ENCODE measurements around the gene CYB5R2. TPM values are rescaled to one million over a fixed set of nuclear protein-coding genes. Genes with fewer than 3 reads are reported as not detected.

The CYB5R2 gene
- total RNA-seq, 6 experiments from 2014 or later, result 11.7 to 15.0 (median 12.4) TPM

GRCh38 chr11:7639643-7640025 lies 33.7 kb downstream of the CYB5R2 start:
- peaks cover 27% of the 10 kb centered on the region for H3K4me1 Mint-ChIP-seq (ENCODE audit: low read depth)
- H3K27ac Mint-ChIP-seq, result no peak overlapping the region
- peaks cover 11% of the 10 kb centered on the region for H3K36me3 Mint-ChIP-seq (ENCODE audit: low read depth)
- TF ChIP-seq CTCF (IDR thresholded peaks at IDR 0.05), result no peak
- H3K4me3 Mint-ChIP-seq, result no peak overlapping the region
- H3K9me3 Mint-ChIP-seq, result no peaks in the 10 kb centered on the region
- H3K27me3 Mint-ChIP-seq (ENCODE audit: insufficient read depth), result peaks cover 4% of the 10 kb centered on the region; the same call in 1 of the 2 replicates
- no peak for DNase-seq

- H3K27me3 Mint-ChIP-seq (ENCODE audit: insufficient read depth), result peaks cover 4% of the 10 kb centered on the region; the same call in 1 of the 2 replicates
- no peak overlapping the region for H3K4me3 Mint-ChIP-seq
- H3K27ac Mint-ChIP-seq, result peak overlapping the region; percentile 60
- H3K36me3 Mint-ChIP-seq (ENCODE audit: low read depth), result peaks cover 14% of the 10 kb centered on the region
- peaks cover 27% of the 10 kb centered on the region for H3K4me1 Mint-ChIP-seq (ENCODE audit: low read depth)
- DNase-seq, result no peak
- H3K9me3 Mint-ChIP-seq, result no peaks in the 10 kb centered on the region
- TF ChIP-seq CTCF (IDR thresholded peaks at IDR 0.05), result no peak
Observed at GRCh38 chr11:7638710-7639642, 34.3 kb downstream of the CYB5R2 start.

GRCh38 chr11:7637447-7638157 lies 35.7 kb downstream of the CYB5R2 start:
- no peak for TF ChIP-seq CTCF (IDR thresholded peaks at IDR 0.05)
- H3K4me3 Mint-ChIP-seq, result peak overlapping the region; percentile 53
- H3K9me3 Mint-ChIP-seq, result no peaks in the 10 kb centered on the region
- peaks cover 2% of the 10 kb centered on the region; the same call in 1 of the 2 replicates for H3K27me3 Mint-ChIP-seq (ENCODE audit: insufficient read depth)
- H3K4me1 Mint-ChIP-seq (ENCODE audit: low read depth), result peaks cover 27% of the 10 kb centered on the region
- peaks cover 14% of the 10 kb centered on the region for H3K36me3 Mint-ChIP-seq (ENCODE audit: low read depth)
- peak; percentile 66 for DNase-seq
- peak overlapping the region; percentile 97 for H3K27ac Mint-ChIP-seq

GRCh38 chr11:7636350-7636749 lies 37.0 kb downstream of the CYB5R2 start:
- no peak for TF ChIP-seq CTCF (IDR thresholded peaks at IDR 0.05)
- H3K4me3 Mint-ChIP-seq, result no peak overlapping the region
- H3K36me3 Mint-ChIP-seq (ENCODE audit: low read depth), result peaks cover 14% of the 10 kb centered on the region
- DNase-seq, result no peak
- no peaks in the 10 kb centered on the region for H3K9me3 Mint-ChIP-seq
- no peak overlapping the region for H3K27ac Mint-ChIP-seq
- peaks cover 27% of the 10 kb centered on the region for H3K4me1 Mint-ChIP-seq (ENCODE audit: low read depth)
- H3K27me3 Mint-ChIP-seq (ENCODE audit: insufficient read depth), result peaks cover 2% of the 10 kb centered on the region; the same call in 1 of the 2 replicates

- Mint-ChIP-seq H3K27me3 (ENCODE audit: insufficient read depth) (no peaks in the 10 kb centered on the region), H3K4me3 (no peak overlapping the region), H3K27ac (no peak overlapping the region), H3K4me1 (ENCODE audit: low read depth) (peaks cover 27% of the 10 kb centered on the region), H3K36me3 (ENCODE audit: low read depth) (peaks cover 14% of the 10 kb centered on the region), H3K9me3 (no peaks in the 10 kb centered on the region)
- no peak for DNase-seq
- TF ChIP-seq CTCF (IDR thresholded peaks at IDR 0.05), result no peak
Observed at GRCh38 chr11:7635708-7636107, 37.6 kb downstream of the CYB5R2 start.
